ENCODE data around the gene C17orf113. TPM values are rescaled to one million over a fixed set of nuclear protein-coding genes. Genes with fewer than 3 reads are reported as not detected.

The C17orf113 gene
- total and polyA plus RNA-seq, 5 donors from 2014 or later, result 0.09 to 0.46 (median 0.33) TPM

- Histone ChIP-seq H3K36me3 (ENCODE audit: control insufficient read depth, insufficient read depth, low read length) (no peaks in the 10 kb centered on the region), H3K9me3 (ENCODE audit: control insufficient read depth in 2 of 2, low read length in 2 of 2) (no peaks in the 10 kb centered on the region), H3K4me1 (ENCODE audit: control insufficient read depth, insufficient read depth, low read length, poor library complexity, severe bottlenecking) (no peaks in the 10 kb centered on the region), H3K27me3 (ENCODE audit: control insufficient read depth, insufficient read depth, low read length) (no peaks in the 10 kb centered on the region), H3K27ac (ENCODE audit: insufficient read depth, low read length, poor library complexity, severe bottlenecking) (no peak overlapping the region), H3K4me3 (ENCODE audit: low read depth, low read length) (no peak overlapping the region)
- no peak for ATAC-seq (ENCODE audit: low read depth in 2 of 2)
- no peak overlapping the region for H3K27ac Mint-ChIP-seq
- peaks cover 29% of the 10 kb centered on the region for H3K27me3 Mint-ChIP-seq
- H3K9me3 Mint-ChIP-seq, result no peaks in the 10 kb centered on the region
- no peak overlapping the region for H3K4me3 Mint-ChIP-seq
- H3K4me1 Mint-ChIP-seq, result peaks cover 0 to 3% (median 0%) of the 10 kb centered on the region in 4 donors
- peaks cover 5% of the 10 kb centered on the region for H3K36me3 Mint-ChIP-seq
- no peak for DNase-seq
These were observed 27.4 kb upstream of the C17orf113 start for GRCh38 chr17:42077755-42078154.

- no peaks in the 10 kb centered on the region for H3K36me3 ChIP-seq (ENCODE audit: control insufficient read depth, insufficient read depth, low read length)
- no peak overlapping the region for H3K4me3 Mint-ChIP-seq
- H3K27me3 Mint-ChIP-seq, result peaks cover 30% of the 10 kb centered on the region
- H3K27ac ChIP-seq (ENCODE audit: insufficient read depth, low read length, poor library complexity, severe bottlenecking), result no peak overlapping the region
- no peaks in the 10 kb centered on the region for H3K9me3 ChIP-seq (ENCODE audit: control insufficient read depth in 2 of 2, low read length in 2 of 2)
- no peak overlapping the region for H3K4me3 ChIP-seq (ENCODE audit: low read depth, low read length)
- no peak overlapping the region for H3K27ac Mint-ChIP-seq
- no peak for DNase-seq
- no peak for ATAC-seq (ENCODE audit: low read depth in 2 of 2)
- H3K4me1 ChIP-seq (ENCODE audit: control insufficient read depth, insufficient read depth, low read length, poor library complexity, severe bottlenecking), result peaks cover 7% of the 10 kb centered on the region
- peaks cover 5% of the 10 kb centered on the region for H3K36me3 Mint-ChIP-seq
- no peaks in the 10 kb centered on the region for H3K27me3 ChIP-seq (ENCODE audit: control insufficient read depth, insufficient read depth, low read length)
- no peaks in the 10 kb centered on the region for H3K9me3 Mint-ChIP-seq
- peaks cover 0 to 5% (median under 1%) of the 10 kb centered on the region in 4 donors for H3K4me1 Mint-ChIP-seq
These were observed 26.6 kb upstream of the C17orf113 start for GRCh38 chr17:42076797-42077559.

- no peak overlapping the region for H3K27ac ChIP-seq (ENCODE audit: insufficient read depth, low read length, poor library complexity, severe bottlenecking)
- no peaks in the 10 kb centered on the region for H3K9me3 Mint-ChIP-seq
- no peak overlapping the region for H3K4me3 Mint-ChIP-seq
- no peaks in the 10 kb centered on the region for H3K36me3 ChIP-seq (ENCODE audit: control insufficient read depth, insufficient read depth, low read length)
- peaks cover 0 to 10% (median 2%) of the 10 kb centered on the region in 4 donors for H3K4me1 Mint-ChIP-seq
- H3K27me3 ChIP-seq (ENCODE audit: control insufficient read depth, insufficient read depth, low read length), result no peaks in the 10 kb centered on the region
- ATAC-seq (ENCODE audit: low read depth in 2 of 2) (no peak), DNase-seq (no peak)
- peaks cover 5% of the 10 kb centered on the region for H3K36me3 Mint-ChIP-seq
- H3K4me3 ChIP-seq (ENCODE audit: low read depth, low read length), result no peak overlapping the region
- H3K27ac Mint-ChIP-seq, result no peak overlapping the region
- H3K27me3 Mint-ChIP-seq, result peaks cover 38% of the 10 kb centered on the region
- peaks cover 11% of the 10 kb centered on the region for H3K4me1 ChIP-seq (ENCODE audit: control insufficient read depth, insufficient read depth, low read length, poor library complexity, severe bottlenecking)
- H3K9me3 ChIP-seq (ENCODE audit: control insufficient read depth in 2 of 2, low read length in 2 of 2), result no peaks in the 10 kb centered on the region
These were observed 25.4 kb upstream of the C17orf113 start for GRCh38 chr17:42075789-42076188.

GRCh38 chr17:42072323-42073187 lies 22.2 kb upstream of the C17orf113 start:
- DNase-seq (no peak), ATAC-seq (ENCODE audit: low read depth in 2 of 2) (no peak)
- no peak overlapping the region for H3K27ac Mint-ChIP-seq
- Histone ChIP-seq H3K27me3 (ENCODE audit: control insufficient read depth, insufficient read depth, low read length) (no peaks in the 10 kb centered on the region), H3K4me1 (ENCODE audit: control insufficient read depth, insufficient read depth, low read length, poor library complexity, severe bottlenecking) (peaks cover 11% of the 10 kb centered on the region), H3K4me3 (ENCODE audit: low read depth, low read length) (no peak overlapping the region), H3K27ac (ENCODE audit: insufficient read depth, low read length, poor library complexity, severe bottlenecking) (no peak overlapping the region), H3K9me3 (ENCODE audit: control insufficient read depth in 2 of 2, low read length in 2 of 2) (no peaks in the 10 kb centered on the region), H3K36me3 (ENCODE audit: control insufficient read depth, insufficient read depth, low read length) (no peaks in the 10 kb centered on the region)
- H3K4me3 Mint-ChIP-seq, result peak overlapping the region in 2 of 4 donors; percentile 16 to 39
- H3K36me3 Mint-ChIP-seq, result peaks cover 5% of the 10 kb centered on the region
- peaks cover 0 to 10% (median 2%) of the 10 kb centered on the region in 4 donors for H3K4me1 Mint-ChIP-seq
- no peaks in the 10 kb centered on the region for H3K9me3 Mint-ChIP-seq
- peaks cover 40% of the 10 kb centered on the region for H3K27me3 Mint-ChIP-seq

- Mint-ChIP-seq H3K9me3 (no peaks in the 10 kb centered on the region), H3K4me1 (peaks cover 0 to 13% (median 2%) of the 10 kb centered on the region in 4 donors), H3K27me3 (peaks cover 41% of the 10 kb centered on the region), H3K27ac (no peak overlapping the region), H3K4me3 (peak overlapping the region in 2 of 4 donors; percentile 16 to 39), H3K36me3 (peaks cover 5% of the 10 kb centered on the region)
- Histone ChIP-seq H3K9me3 (ENCODE audit: control insufficient read depth in 2 of 2, low read length in 2 of 2) (no peaks in the 10 kb centered on the region), H3K36me3 (ENCODE audit: control insufficient read depth, insufficient read depth, low read length) (no peaks in the 10 kb centered on the region), H3K4me1 (ENCODE audit: control insufficient read depth, insufficient read depth, low read length, poor library complexity, severe bottlenecking) (peaks cover 11% of the 10 kb centered on the region), H3K27me3 (ENCODE audit: control insufficient read depth, insufficient read depth, low read length) (no peaks in the 10 kb centered on the region), H3K4me3 (ENCODE audit: low read depth, low read length) (no peak overlapping the region), H3K27ac (ENCODE audit: insufficient read depth, low read length, poor library complexity, severe bottlenecking) (no peak overlapping the region)
- no peak for ATAC-seq (ENCODE audit: low read depth in 2 of 2)
- peak in 1 of 3 donors; percentile 21 for DNase-seq
These were observed 21.4 kb upstream of the C17orf113 start for GRCh38 chr17:42071810-42072209.

GRCh38 chr17:42068979-42069378 lies 18.6 kb upstream of the C17orf113 start:
- Mint-ChIP-seq H3K27me3 (peaks cover 35% of the 10 kb centered on the region), H3K27ac (peak overlapping the region in 1 of 3 donors; percentile 43), H3K36me3 (peaks cover 3% of the 10 kb centered on the region), H3K4me3 (no peak overlapping the region), H3K4me1 (peaks cover 0 to 22% (median 5%) of the 10 kb centered on the region in 4 donors), H3K9me3 (no peaks in the 10 kb centered on the region)
- no peak overlapping the region for H3K27ac ChIP-seq (ENCODE audit: insufficient read depth, low read length, poor library complexity, severe bottlenecking)
- H3K4me1 ChIP-seq (ENCODE audit: control insufficient read depth, insufficient read depth, low read length, poor library complexity, severe bottlenecking), result peaks cover 11% of the 10 kb centered on the region
- no peaks in the 10 kb centered on the region for H3K27me3 ChIP-seq (ENCODE audit: control insufficient read depth, insufficient read depth, low read length)
- ATAC-seq (ENCODE audit: low read depth in 2 of 2), result no peak
- DNase-seq, result no peak
- H3K9me3 ChIP-seq (ENCODE audit: control insufficient read depth in 2 of 2, low read length in 2 of 2), result no peaks in the 10 kb centered on the region
- H3K36me3 ChIP-seq (ENCODE audit: control insufficient read depth, insufficient read depth, low read length), result no peaks in the 10 kb centered on the region
- no peak overlapping the region for H3K4me3 ChIP-seq (ENCODE audit: low read depth, low read length)

GRCh38 chr17:42067371-42068091 lies 17.1 kb upstream of the C17orf113 start:
- no peak overlapping the region for H3K4me3 ChIP-seq (ENCODE audit: low read depth, low read length)
- H3K27ac ChIP-seq (ENCODE audit: insufficient read depth, low read length, poor library complexity, severe bottlenecking), result no peak overlapping the region
- H3K36me3 Mint-ChIP-seq, result no peaks in the 10 kb centered on the region
- H3K4me1 Mint-ChIP-seq, result peaks cover 0 to 27% (median 7%) of the 10 kb centered on the region in 4 donors
- H3K9me3 ChIP-seq (ENCODE audit: control insufficient read depth in 2 of 2, low read length in 2 of 2), result no peaks in the 10 kb centered on the region
- ATAC-seq (ENCODE audit: low read depth in 2 of 2) (peak; percentile 56 to 60), DNase-seq (peak; percentile 52 to 63 (median 53))
- no peaks in the 10 kb centered on the region for H3K9me3 Mint-ChIP-seq
- no peaks in the 10 kb centered on the region for H3K27me3 ChIP-seq (ENCODE audit: control insufficient read depth, insufficient read depth, low read length)
- H3K27ac Mint-ChIP-seq, result no peak overlapping the region
- peaks cover 23% of the 10 kb centered on the region for H3K27me3 Mint-ChIP-seq
- H3K4me1 ChIP-seq (ENCODE audit: control insufficient read depth, insufficient read depth, low read length, poor library complexity, severe bottlenecking), result peaks cover 10% of the 10 kb centered on the region
- H3K4me3 Mint-ChIP-seq, result no peak overlapping the region
- no peaks in the 10 kb centered on the region for H3K36me3 ChIP-seq (ENCODE audit: control insufficient read depth, insufficient read depth, low read length)

Data from CD4-positive, CD25-positive, alpha-beta regulatory T cell (primary cell).